Right atrium auricular region (tissue), 2 donors: ENCODE measurements around the gene ZNF775. TPM values are rescaled to one million over a fixed set of nuclear protein-coding genes. Genes with fewer than 3 reads are reported as not detected.

Experiments
- DNase-seq: peaks from one replicate; pipeline ENCODE4 v3.0.0-alpha.2; 2019; ENCODE audit warnings: low spot score
- H3K27ac ChIP-seq, 2 donors: fragments of 200-600 bp; sonication (generic); 1 replicate in 1 of 2; 2 replicates in 1 of 2; pipeline ENCODE4 v1.5.1; 2016 to 2019
- H3K27me3 ChIP-seq, 2 donors: fragments of 200-600 bp; sonication (generic); one replicate each; pipeline versions ENCODE4 v1.5.1 to v1.6.0; 2017 to 2019
- H3K36me3 ChIP-seq: fragments of 200-600 bp; sonication (generic); one replicate; pipeline ENCODE4 v1.5.1; 2016
- H3K4me1 ChIP-seq, 2 donors: fragments of 200-600 bp; sonication (generic); one replicate each; pipeline versions ENCODE4 v1.5.1 to v1.6.0; 2017 to 2019
- H3K4me3 ChIP-seq, 2 donors: fragments of 200-600 bp; sonication (generic); 1 replicate in 1 of 2; 2 replicates in 1 of 2; pipeline ENCODE4 v1.5.1; 2017 to 2019; ENCODE audit warnings: mild to moderate bottlenecking in 1 of 2, moderate library complexity in 1 of 2
- H3K9me3 ChIP-seq, 2 donors: fragments of 200-600 bp; sonication (generic); one replicate each; pipeline ENCODE4 v1.5.1; 2019
- total RNA-seq, 2 donors: library from RNA; depleted of rRNA; stranded (reverse); fragments of >200 nt; gene quantifications; one replicate each; pipeline ENCODE4 v1.1.0, GENCODE V29; 2016
- TF ChIP-seq, protein P1 (sequence below), 2 donors: fragments of 200-600 bp; sonication (generic); IDR thresholded peaks; one replicate each; pipeline ENCODE4 v1.5.1; 2019; ENCODE audit warnings: antibody characterized with exemption in 2 of 2

ZNF775 gene
- total RNA-seq, 2 donors from 2014 or later = 4.1 to 6.2 TPM

DNA sequence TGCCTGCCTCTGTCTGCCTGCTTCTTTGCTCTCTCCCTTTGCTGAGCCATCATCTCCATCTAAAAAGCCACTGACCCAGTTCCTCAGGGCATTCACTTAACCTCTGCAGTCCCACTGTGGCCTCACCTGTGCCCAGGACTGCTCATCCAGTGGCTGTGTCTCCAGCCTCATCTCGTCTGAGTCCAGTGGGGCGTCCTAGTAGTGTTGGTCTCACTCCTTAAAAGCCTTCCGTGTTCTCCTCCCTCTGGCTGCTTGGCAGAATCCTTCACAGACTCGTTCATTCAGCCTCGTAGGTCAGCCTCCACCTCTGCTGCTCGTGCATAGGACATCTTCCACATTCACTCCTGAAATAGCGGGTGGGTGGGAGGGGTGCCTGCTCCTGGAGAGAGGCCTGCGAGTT, 45.0 kb upstream of the ZNF775 start:
- Histone ChIP-seq H3K36me3 (no peaks in the 10 kb centered on the region), H3K27ac (no peak overlapping the region), H3K4me3 (no peak overlapping the region), H3K9me3 (no peaks in the 10 kb centered on the region), H3K4me1 (peaks cover 0 to 15% of the 10 kb centered on the region in 2 donors), H3K27me3 (no peaks in the 10 kb centered on the region)
- no peak for DNase-seq
- TF ChIP-seq, protein P1, sequence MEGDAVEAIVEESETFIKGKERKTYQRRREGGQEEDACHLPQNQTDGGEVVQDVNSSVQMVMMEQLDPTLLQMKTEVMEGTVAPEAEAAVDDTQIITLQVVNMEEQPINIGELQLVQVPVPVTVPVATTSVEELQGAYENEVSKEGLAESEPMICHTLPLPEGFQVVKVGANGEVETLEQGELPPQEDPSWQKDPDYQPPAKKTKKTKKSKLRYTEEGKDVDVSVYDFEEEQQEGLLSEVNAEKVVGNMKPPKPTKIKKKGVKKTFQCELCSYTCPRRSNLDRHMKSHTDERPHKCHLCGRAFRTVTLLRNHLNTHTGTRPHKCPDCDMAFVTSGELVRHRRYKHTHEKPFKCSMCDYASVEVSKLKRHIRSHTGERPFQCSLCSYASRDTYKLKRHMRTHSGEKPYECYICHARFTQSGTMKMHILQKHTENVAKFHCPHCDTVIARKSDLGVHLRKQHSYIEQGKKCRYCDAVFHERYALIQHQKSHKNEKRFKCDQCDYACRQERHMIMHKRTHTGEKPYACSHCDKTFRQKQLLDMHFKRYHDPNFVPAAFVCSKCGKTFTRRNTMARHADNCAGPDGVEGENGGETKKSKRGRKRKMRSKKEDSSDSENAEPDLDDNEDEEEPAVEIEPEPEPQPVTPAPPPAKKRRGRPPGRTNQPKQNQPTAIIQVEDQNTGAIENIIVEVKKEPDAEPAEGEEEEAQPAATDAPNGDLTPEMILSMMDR (IDR thresholded peaks at IDR 0.05) = no peak

DNA sequence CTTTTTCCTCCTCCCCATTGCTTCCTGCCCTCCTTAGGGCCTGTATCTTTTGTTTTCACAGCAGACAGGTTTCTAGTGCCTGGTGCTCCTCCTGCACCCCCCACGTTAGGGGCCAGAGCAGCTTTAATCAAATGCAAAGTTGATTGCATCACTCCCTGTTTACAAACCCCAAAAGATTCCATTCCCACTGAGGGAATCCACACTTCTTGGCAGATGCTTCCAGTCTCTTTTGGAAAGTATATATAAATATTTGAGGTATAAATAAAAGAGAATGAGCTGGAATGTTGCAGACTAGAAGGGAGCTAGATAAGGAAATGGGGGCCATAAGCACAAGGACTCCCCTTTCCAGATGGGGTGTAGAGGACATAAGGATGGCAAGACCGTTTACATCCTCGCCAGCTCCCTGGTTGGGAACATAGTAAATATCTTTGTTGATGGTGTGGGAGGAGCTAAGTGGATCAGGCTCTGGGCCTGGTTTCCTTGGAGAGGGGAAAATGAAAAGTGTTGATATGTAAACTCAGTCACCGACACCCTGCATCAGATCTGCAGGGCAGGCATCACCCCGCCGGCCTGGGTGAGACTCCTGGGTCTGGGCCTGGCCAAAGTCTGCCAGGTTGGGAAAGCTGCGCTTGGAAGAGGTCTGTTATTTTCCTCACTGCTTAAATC, 43.9 kb upstream of the ZNF775 start:
- no peaks in the 10 kb centered on the region for H3K36me3 ChIP-seq
- H3K9me3 ChIP-seq = no peaks in the 10 kb centered on the region
- DNase-seq = no peak
- TF ChIP-seq, protein P1 (IDR thresholded peaks at IDR 0.05) = no peak
- H3K27ac ChIP-seq = no peak overlapping the region
- peaks cover 0 to 27% of the 10 kb centered on the region in 2 donors for H3K4me1 ChIP-seq
- H3K27me3 ChIP-seq = no peaks in the 10 kb centered on the region
- no peak overlapping the region for H3K4me3 ChIP-seq

DNA sequence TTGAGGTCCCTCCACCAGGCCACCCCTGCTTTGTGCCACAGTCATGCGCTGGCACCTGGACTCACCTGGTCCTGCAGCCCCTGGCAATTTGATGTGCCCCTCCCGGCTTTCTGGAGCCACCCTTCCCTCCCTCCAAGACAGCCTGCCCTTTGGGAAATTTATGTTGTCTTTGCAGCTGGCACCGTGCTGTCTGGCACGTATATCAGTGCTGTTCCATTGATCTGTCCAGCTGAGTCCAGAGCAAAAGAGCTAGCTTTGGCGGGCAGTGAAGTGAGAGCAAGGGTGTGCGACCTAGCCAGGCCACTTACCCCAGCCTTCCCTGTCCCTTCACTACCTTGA, 43.4 kb upstream of the ZNF775 start:
- peaks cover 0 to 32% of the 10 kb centered on the region in 2 donors for H3K4me1 ChIP-seq
- no peaks in the 10 kb centered on the region for H3K9me3 ChIP-seq
- H3K27me3 ChIP-seq = no peaks in the 10 kb centered on the region
- H3K36me3 ChIP-seq = no peaks in the 10 kb centered on the region
- H3K27ac ChIP-seq = no peak overlapping the region
- DNase-seq = no peak
- no peak overlapping the region for H3K4me3 ChIP-seq
- TF ChIP-seq, protein P1 (IDR thresholded peaks at IDR 0.05) = no peak

DNA sequence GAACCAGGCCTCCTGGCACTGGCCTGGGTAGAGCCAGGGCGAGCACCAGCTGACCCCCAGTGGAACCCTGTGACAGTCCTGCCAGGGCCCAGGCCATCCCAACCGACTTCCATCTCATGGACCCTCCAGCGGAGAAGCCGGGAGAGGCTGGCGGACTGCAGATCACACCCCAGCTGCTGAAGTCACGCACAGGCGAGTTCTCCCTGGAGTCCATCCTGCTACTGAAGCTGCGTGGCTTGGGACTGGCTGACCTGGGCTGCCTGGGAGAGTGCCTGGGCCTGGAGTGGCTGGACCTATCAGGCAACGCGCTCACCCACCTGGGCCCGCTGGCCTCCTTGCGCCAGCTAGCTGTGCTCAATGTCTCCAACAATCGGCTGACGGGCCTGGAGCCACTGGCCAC, 42.4 kb upstream of the ZNF775 start:
- no peaks in the 10 kb centered on the region for H3K27me3 ChIP-seq
- TF ChIP-seq, protein P1 (IDR thresholded peaks at IDR 0.05) = no peak
- no peak for DNase-seq
- H3K27ac ChIP-seq = no peak overlapping the region
- H3K4me3 ChIP-seq = no peak overlapping the region
- H3K4me1 ChIP-seq = peaks cover 0 to 42% of the 10 kb centered on the region in 2 donors
- H3K9me3 ChIP-seq = no peaks in the 10 kb centered on the region
- H3K36me3 ChIP-seq = no peaks in the 10 kb centered on the region

DNA sequence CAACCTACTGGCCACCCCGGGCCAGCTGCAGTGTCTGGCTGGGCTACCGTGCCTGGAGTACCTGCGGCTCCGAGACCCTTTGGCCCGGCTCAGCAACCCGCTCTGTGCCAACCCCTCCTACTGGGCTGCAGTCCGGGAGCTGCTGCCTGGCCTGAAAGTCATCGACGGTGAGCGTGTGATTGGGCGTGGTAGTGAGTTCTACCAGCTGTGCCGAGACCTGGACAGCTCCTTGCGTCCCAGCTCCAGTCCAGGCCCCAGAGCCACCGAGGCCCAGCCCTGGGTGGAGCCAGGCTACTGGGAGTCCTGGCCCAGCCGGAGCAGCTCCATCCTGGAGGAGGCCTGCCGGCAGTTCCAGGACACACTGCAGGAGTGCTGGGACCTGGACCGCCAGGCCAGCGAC, 42.0 kb upstream of the ZNF775 start:
- no peak for DNase-seq
- H3K4me1 ChIP-seq = peaks cover 0 to 45% of the 10 kb centered on the region in 2 donors
- H3K9me3 ChIP-seq = no peaks in the 10 kb centered on the region
- TF ChIP-seq, protein P1 (IDR thresholded peaks at IDR 0.05) = no peak
- H3K36me3 ChIP-seq = no peaks in the 10 kb centered on the region
- H3K4me3 ChIP-seq = no peak overlapping the region
- H3K27me3 ChIP-seq = no peaks in the 10 kb centered on the region
- H3K27ac ChIP-seq = no peak overlapping the region

DNA sequence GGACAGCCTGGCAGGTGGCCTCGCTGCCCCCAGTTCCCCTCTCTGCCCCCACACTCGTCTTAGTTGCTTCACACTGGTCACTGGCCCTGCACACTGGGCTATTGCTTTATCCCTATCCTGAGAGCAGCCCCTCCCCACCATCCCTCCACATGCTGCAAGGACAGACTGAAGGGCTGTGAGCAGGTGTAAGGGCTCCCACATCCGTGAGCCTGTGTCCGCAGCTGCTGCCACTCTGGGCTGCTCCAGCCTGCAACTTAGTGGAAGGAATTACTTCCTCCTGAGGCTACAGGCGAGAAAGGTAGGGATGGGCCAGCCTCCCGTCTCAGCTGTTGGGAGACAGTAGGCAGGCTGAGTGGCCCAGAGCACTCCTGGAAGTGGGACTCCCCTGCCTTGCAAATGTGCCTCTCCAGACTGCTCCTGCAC, 41.5 kb upstream of the ZNF775 start:
- no peak for DNase-seq
- H3K36me3 ChIP-seq = no peaks in the 10 kb centered on the region
- no peak overlapping the region for H3K27ac ChIP-seq
- TF ChIP-seq, protein P1 (IDR thresholded peaks at IDR 0.05) = no peak
- peaks cover 0 to 45% of the 10 kb centered on the region in 2 donors for H3K4me1 ChIP-seq
- H3K4me3 ChIP-seq = no peak overlapping the region
- H3K9me3 ChIP-seq = no peaks in the 10 kb centered on the region
- H3K27me3 ChIP-seq = no peaks in the 10 kb centered on the region
